GM18909 (cell line): ENCODE data around the gene SPRING1.

Source experiments
- ATAC-seq: cut with Tn5 transposase; IDR thresholded peaks from one replicate; pipeline ENCODE4 v1.9.1; 2021; ENCODE audit warnings: mild to moderate bottlenecking; ENCODE audit not compliant: unreplicated experiment, poor library complexity

SPRING1 gene

DNA sequence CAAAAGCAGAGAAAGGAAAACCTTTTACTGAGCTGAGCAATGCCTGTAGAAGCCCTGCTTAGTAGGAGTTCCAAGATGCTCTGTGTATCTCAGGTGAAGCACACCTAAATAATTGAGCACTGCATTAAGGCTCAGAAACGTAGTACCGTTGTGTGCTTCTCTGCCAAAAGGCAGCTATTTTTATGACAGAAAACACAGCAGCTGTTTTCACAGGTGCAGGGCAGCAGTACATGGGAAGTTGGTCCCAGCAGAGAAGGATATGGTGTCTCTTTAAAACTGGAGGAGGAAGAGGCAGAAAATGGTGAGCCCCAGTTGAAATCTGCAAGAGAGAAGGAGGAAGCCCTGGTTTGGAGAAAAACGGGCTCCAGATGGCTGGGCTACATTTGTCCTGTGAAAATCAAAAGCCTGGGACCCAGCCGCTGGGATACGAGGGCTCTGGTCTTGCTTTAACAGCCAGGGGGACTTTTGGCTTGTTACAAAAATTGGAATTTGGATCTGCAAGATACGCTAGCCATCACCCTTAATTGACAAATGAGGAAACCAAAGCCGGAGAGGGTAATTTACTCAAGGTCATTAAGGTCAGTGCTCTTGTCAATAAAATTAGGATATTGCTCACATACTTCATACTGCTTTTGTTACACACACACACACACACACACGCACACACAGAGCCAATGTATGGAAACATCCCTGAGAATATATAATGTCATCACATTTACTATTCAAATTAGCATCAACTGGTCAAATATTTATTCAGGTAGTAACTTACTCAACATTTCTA lies 27.3 kb downstream of the SPRING1 start:
- no peak for ATAC-seq

DNA sequence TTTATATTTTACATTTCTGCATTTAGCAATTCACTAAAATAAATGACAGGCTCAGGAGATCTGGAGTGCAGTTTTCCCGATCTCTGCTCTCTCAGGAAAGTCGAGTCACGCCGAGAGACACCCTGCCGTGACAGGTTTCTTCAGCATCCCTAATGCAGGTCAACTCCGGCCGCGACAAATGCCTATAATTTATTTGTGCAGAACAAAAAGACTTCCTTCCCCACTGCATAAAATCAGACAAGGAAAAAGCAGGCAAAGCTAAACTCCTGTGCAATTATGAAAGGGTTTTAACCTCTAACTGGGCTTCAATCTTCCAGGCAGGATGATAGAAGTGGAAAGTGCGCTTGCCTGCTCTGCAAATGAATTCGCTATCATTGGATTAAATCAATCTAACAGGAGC lies 28.1 kb downstream of the SPRING1 start:
- no peak for ATAC-seq

DNA sequence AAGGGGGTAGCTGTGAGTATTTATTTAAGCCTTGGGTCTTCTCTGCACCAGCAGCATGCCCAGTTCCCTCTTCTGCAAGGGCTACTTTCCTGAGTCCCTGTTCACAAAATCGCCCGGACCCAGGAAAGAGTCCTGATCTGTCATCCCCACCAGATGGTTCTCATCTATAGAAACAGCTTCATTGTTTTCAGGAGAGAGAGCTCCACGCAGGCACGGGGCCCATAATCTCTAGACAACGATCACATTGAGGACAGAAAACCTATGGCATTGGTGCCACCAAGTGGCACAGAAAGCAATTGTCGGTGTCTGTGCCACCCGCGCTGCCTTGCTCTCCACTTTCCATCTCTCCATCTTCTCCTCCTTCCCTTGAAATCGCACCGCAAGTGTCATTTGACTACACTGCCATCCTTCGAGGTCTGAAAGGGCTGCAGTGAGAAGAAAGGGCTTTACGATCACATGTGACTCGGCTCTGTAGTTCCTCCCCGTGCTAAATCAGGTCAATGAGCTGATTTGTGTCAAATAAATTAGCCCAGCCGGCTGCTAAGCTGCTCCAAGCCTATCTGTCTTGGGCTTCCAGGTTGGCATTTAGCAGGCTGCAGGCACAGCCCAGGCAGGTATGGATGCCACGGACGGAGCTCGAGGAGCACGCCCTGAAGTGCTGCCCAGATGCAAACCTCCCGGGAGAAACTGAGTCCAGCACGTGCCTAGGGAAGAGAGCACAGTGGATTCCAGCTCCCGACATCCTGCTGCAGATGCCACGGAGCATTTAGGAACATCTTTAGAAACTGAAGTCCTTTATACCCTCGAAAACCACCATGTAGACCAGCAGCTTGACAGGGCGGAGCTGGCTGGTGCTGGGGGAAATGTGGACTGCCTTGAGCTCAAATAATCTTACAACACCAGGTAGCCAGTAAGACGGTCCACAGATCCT lies 28.8 kb downstream of the SPRING1 start:
- no peak for ATAC-seq

DNA sequence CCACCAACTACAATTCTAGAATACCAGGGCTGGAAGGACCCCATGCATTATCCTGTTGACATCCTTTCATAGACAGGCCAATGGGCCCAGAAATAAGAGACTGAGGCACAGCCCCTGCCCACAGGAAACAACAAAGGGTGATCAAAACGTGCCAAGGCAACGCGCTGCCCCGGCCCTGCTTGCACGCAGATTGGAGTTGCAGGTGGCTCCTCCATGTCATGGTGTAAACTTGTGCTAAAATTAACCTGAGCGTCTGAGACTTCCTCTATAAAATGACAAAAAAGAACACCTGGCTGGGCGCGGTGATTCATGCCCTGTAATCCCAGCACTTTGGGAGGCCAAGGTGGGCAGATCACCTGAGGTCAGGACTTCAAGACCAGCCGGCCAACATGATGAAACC lies 30.1 kb downstream of the SPRING1 start:
- ATAC-seq: no peak

DNA sequence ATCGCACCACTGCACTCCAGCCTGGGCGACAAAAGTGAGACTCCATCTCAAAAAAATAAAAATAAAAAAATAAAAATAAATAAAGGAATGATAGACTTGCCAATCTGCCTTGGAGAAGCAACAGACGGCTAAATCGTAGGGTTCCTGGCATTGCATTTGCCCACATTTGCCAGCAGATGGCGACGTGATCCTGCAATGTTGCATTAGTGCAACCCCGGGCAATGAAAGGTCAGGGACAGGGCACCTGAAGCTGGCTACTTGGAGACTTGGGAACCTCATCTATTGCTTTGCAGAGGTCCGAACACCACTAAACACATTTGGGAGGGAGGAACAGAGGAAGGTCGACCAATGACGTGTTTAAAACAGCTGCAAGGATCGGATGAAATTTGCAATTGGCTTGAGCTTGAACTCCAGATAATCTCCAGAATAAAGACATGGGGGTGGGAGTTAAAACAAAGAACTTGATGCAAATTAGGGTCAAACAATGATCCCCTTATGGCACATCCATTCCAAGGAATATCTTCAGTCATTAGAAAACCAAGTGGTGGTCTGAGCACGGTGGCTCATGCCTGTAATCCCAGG lies 34.6 kb downstream of the SPRING1 start:
- no peak for ATAC-seq

DNA sequence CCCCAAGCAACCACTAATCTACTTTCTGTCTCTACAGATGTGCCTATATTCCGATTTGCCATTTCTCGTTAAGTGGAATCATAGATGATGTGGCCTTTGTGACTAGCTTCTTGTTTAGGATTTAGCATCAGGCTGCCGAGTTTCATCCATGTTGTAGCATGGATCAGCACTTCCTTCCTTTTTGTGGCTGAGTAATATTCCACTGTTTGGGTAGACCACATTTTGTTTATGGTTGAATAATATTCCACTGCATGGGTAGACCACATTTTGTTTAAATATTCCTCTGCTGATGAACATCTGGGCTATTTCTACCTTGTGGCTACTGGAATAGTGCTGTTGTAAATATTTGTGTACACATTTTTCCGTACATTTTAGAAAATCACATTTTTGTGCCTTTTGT lies 36.4 kb downstream of the SPRING1 start:
- ATAC-seq: no peak

DNA sequence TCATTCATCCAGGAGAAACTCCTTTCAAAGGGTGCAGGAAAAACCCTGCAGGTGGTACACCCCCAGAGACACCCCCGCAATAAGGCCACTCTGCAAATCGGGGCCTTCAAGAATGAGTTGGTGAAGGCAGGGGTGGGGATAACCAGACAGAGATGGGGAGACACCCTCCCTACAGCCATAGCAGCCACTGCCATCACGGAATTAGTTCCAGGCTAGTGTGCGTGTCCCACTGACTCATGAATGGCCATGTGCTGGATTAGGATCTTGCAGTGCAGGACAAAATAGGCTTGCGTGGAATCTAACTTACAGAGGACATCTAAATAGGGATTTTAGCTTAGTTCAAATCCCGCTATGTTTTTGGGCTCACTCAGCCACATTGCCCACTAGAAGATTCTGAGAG lies 37.8 kb downstream of the SPRING1 start:
- no peak for ATAC-seq

DNA sequence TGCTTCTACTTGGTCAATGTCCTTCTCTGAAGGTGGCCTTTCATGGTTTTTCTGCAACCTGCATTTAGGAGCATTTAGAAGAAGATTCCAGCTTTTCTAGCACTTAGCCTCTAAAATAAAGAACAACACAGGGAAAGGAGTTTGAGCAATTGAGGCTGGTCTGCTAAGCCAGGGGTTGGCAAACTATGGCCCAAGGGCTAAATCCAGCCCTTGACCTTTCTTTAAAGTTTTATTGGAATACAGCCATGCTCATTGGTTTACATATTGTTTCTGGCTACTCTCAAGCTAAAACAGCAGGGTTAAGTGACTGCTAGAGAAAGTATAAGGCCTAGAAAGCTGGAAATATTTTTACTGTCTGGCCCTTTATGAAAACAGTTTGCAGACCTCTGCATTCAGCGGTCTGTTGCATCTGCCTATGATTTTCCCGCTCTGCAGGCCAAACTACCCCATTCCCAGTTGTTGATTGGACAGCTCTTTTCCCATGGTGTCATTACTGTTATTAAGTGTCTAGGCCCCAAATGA lies 39.3 kb downstream of the SPRING1 start:
- ATAC-seq: no peak

DNA sequence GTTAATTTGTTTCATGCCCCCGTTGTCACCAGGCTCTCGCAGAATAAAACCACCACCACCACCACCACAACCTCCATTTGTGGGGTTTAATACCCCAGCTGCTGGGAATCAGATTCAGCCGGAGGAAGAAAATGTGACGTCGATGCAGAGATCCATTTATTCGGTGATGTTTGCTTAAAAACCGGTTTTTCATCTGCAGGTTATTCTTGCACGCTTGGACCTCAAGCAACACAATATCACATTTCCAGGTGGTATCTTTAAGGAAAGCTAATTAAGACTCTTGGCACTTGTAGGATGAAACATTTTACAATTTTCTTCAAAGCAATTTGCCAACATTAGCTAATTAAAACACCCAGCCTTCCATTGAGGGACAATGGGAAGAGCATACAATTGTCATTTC lies 39.8 kb downstream of the SPRING1 start:
- ATAC-seq: no peak

DNA sequence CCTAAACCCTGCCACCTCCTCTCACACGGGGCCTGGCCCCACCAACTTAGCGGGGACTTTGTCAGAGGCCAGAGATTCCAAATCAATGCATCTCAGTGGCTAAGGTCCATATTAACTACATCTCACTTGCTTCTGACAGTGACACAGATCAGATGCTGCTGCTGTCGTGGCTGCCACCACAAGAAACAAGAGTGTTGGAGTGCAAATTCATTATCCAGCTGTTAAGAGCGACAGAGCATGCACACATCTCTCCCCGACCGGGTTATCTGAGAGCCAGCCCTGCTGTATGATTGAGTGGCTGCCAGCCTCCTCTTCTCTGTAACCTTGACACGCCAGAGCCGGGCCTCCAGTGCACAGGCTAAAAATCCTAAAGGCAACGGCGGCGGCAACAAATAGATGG lies 40.2 kb downstream of the SPRING1 start:
- no peak for ATAC-seq

DNA sequence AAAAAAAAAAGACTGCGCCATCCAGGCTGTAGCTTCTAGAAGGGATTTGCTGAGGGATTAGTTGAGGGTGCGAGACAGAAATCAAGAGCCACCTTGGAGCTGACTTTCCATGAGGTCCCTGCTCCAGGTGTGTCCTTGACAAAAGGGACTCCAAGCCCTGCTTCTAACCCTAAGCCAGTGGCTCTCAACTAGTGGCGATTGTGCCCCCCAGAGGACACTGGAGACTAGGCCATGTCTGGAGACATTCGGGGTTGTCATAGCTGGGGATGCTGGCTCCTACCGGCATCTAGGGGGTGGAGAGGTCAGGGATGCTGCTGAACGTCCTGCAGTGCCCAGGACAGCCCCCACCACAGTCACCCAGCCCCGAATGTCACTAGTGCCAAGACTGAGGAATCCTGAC lies 40.6 kb downstream of the SPRING1 start:
- ATAC-seq: no peak

DNA sequence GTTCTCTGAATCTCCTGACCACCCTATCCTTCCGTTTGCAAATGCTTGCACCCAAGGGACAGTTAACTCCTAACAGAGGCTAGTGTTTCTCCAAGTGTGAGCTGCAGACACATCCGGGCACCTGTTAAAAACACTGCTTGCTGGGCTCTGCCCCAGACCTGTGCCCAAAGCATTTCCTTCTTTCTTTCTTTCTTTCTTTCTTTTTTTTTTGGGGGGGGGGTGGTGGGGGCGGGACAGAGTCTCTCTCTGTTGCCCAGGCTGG lies 42.5 kb downstream of the SPRING1 start:
- ATAC-seq: no peak

DNA sequence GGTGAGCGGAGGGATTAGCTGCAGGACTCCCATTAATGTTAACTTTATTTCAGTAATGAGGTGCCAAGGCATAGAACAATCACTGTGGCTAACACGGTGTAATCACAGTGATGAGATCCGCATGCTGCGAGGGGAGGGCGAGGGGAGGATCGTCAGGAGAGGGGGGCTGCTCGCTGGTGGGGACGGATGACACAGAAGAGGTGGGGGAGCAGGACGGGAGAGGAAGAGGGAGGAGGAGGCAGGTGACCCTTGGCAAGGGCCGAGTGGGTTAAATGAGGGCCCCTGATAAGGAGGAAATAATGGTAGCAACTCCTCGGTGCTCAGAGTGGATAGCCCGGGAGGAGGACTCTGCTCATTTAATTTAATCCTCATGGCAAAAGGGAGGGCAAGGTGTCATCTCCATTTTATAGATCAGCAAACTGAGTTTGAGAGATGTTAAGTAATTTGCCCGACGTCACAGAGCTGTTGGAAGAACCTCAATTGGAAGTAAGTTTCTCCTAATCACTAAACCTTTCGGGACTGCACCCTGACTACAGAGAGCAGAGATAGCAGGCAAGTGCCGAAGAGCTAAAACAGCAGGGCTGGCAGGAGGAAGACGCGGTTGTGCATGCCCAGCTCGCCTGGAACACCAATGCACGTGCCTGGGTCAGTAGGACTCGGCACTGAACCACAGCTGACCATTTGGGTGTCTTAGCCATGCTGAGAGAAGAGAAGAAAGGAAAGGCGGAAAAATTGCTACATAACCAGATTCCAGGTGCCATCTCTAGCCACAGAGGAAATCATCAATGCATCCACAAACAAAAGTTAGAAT lies 43.0 kb downstream of the SPRING1 start:
- no peak for ATAC-seq

DNA sequence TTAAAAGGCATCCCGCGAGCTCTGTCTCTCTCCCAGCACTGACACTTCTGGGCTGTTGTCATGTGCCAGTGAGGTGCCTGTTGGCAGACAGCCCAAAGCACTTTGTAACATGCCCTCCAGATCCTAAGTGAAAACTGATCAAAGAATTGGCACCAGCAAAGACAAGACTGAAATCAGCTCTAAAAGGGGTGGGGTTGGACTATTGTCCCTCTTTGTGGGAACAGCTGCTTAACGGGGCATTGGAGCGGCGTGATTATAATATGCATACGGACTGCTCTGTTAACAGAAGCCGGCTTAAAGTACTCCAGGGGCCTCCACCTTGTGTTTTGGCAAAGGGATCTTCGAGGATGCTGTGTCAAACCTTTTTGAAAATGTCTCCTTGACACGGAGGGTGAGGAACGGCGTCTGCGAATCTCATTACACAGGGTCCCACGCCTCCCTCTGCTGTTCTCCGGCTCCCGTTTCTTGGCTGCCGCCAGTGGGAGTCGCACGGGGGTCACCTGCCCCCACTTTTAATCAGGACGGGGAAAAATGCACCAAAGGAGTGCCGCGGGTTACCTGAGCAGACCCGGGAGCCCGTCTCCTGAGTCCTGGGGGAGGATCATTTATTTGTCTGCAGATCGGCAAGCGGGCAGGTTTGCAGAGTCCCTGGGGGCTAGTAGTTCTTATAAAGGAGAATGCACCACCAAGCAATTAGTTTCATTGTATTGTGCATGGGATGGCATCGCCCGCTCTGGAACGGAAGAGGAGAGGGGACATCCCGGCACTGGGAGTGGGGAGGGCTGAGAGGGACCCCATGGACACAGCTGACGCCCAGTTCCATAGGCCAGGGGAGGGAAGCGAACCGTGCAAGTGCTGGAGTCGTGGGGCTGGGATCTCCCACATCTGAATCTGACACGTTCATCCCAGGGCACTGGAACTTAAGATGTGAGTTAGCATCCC lies 44.3 kb downstream of the SPRING1 start:
- ATAC-seq: no peak

DNA sequence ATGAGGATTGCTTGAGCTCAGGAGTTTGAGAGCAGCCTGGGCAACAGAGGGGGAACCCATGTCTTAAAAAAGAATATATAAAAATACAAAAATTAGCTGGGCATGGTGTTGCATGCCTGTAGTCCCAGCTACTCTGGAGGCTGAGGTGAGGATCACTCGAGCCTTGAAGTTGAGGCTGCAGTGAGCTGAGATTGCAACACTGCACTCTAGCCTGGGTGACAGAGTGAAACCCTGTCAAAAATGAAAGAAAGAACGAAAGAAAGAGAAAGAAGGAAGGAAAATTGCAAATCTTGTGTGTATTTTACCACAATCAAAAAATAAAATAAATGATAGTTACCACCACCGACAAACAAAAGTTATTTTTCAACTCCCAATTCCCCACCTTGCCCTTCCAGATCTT lies 45.3 kb downstream of the SPRING1 start:
- no peak for ATAC-seq

DNA sequence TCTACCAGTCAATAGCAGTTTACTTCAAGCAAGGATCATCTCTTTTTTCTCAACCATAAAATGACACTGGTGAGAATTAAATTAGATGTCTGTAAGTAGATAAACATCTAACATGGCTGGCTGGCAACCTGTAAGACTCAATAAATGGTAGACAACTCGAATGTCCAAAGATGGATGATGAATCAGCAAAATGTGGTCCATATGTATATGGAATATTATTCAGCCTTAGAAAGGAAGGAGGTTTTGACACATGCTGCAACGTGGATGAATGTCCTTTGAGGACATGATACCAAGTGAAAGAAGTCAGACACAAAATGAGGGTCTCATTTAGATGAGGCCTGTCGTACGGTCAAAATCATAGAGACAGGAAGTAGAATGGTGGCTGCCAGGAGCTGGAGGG lies 46.2 kb downstream of the SPRING1 start:
- ATAC-seq: no peak

DNA sequence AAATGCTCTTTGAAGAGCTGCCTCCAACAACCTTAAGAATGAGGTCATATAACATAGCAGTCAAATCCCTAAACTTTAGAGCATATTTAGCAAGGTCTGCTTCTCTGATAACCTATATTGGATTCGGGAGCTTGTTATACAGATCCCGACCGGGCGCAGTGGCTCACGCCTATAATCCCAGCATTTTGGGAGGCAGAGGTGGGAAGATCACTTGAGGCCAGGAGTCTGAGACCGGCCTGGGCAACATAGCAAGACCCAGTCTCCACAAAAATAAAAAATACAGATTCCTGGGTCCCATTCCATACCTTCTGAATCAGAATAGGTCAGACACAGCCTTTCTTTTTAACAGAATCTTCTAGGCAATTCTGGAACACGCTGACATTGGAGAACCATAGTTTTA lies 46.7 kb downstream of the SPRING1 start:
- no peak for ATAC-seq

DNA sequence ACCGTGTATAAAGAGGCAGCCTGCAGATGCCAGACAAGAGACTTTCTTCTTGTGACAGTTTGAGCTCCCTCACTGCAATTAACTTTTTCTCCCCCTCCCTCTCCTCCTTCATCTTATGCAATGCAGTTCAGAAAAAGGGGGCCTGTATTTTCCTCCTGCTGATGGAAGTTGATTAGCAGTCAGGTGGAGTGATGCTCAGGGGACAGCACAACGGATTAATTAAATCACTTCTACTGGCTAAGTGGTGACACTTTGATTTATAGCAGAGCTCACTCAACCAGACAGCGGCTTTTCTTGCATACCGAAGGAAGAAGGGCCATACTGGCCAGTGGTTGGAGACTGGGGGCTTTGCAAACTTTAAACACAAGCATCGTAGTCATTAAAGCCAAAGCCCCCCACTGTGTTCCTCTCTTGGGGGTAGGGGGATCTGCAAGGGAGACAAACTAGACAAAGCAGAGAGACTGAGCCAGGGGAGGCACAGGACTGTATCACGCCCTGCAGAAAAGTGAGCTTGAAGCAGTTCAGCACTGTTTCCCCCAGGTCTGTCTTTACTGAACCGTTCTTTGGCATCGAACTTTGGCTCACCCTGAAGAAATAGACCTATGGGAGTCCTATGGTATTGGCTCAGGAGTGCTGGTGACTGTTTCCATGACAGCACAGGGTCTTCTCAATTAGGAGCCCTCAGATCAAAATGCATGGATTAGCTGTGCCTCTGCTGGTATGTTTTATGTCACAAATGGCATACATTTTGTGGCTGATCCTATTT lies 47.7 kb downstream of the SPRING1 start:
- no peak for ATAC-seq

DNA sequence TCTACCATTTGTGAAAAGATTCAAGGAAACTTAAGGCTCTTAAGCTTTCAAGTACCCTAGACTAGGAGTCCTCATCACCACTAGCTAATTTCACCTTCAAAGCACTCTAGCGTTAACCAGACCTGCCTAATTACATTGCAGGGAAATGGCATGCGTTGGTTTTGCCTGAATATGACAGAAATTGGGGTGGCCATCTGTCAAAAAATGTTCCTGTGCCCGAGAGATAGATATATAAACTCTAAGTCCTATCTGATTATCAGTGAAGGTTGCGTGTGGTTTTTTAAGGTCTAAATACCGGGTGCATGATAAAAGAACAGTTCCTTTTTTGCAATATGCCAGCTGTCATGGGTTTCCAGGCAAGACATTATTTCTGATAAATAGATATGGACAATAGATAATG lies 48.3 kb downstream of the SPRING1 start:
- no peak for ATAC-seq
